CD4-positive, alpha-beta T cell treated with Interleukin-17A for 1 hour (primary cell): Measurements from ENCODE around the gene PPP2R5A.
"Not testable (repeated sequence)": the region's sequence is repeated elsewhere in the genome, so short reads cannot be mapped to it uniquely, and the experiment has no call there.

Experiments used
- DNase-seq: peaks from one replicate; pipeline ENCODE4 v3.0.0-alpha.2; 2020

PPP2R5A gene

GRCh38 chr1:212302745-212303383 lies 17.7 kb downstream of the PPP2R5A start:
- no peak for DNase-seq

DNA sequence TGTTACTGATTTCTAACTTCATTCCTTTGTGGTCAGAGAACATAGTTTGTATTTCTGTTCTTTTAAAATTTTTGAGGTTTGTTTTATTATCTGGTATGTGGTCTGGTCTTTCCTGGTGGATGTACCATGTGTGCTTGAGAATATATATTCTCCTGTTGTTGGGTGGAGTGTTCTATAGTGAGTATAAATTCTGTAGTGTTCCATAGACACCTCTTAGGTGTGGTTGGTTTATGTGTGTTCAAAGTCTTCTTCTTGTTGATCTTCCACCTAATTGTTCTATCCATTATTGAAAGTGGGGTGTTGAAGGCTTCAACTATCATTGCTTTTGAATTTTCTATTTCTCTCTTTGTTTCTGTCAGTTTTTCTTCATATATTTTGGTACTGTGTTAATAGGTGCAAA lies 20.1 kb downstream of the PPP2R5A start:
- no peak for DNase-seq

- DNase-seq = not testable (repeated sequence)
Observed at GRCh38 chr1:212305984-212306452, 20.8 kb downstream of the PPP2R5A start.

DNA sequence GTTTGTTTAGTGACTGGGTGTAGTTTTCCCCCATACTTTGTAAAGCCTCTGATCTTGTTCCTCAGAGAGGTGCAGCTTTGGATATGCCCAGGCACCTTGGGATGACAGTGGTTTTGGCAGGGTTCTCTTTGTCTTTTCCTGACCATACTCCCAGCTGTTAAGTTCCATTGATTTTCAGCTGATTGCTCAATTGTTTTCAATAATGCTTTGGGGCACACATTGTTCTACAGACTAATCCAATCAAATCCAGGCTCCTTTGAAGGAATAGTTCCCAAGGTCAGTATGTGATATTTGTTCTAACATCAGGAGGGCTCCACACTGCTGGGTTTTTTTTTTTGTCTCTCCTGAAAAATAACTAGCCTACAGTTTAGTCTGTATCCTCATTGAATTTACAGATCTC lies 24.8 kb downstream of the PPP2R5A start:
- DNase-seq = no peak

DNA sequence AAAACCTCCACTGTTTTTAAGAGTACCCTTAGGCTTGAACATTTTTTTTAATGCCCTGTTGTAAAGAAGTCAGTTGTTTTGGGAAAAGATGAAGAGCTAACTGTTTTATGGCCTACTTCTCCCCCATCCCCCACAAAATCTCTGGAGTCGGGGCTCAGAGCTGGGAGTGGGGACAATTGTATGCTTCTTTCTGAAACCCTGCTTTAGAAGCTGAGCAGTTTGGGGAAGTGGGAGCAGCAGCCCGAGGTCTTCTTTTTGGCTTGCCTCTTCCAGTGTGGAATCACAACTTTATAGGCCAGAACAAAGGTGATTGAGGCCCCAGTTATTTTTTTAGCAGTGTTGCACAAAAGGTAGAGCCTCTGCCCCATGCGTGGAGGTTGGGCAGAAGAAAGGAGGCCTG lies 25.2 kb downstream of the PPP2R5A start:
- DNase-seq = no peak

DNA sequence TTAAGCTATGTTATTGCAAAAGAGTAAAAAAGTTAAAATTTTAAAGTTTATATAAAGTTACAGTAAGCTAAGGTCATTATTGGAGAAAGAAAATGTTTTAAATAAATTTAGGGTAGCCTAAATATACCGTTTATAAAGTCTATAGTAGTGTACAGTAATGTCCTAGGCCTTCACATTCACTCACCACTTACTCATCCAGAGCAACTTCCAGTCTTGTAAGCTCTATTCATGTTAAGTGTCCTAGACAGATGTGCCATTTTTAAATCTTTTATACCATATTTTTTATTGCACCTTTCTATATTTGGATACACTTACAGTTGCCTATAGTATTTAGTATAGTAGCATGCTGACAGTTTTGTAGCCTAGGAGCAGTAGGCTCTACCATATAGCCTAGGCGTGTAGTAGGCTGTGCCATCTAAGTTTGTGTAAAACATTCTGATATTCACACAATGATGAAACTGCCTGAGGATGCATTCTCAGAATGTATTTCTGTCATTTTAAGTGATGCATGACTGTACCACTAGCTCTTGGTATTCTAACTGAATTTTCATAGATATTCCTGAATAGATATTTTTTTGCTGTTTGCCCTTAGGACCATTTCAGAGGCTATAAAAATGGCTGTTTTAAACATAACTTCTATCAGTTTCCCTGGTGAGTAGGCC lies 26.8 kb downstream of the PPP2R5A start:
- DNase-seq = no peak

GRCh38 chr1:212313616-212314015 lies 28.4 kb downstream of the PPP2R5A start:
- no peak for DNase-seq

DNA sequence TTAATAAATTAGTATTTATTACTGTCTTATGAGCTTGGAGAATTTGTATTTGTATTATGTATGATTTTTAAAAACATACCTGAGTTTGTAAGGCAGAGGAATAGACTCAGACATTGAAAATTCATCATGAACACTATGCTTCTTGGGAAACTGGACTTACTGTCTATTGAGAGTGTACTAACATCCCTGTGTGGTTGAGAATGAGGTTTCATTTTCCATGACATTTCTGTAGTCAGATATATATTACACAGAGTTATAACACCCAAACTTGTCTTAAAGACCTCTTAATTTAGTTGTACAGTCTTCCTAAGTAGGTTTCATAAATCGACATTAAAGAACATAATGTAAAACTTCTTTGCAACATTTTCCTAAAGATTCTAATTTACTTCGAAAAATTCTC lies 30.0 kb downstream of the PPP2R5A start:
- DNase-seq = no peak

- peak; percentile 33 for DNase-seq
Observed at GRCh38 chr1:212315907-212316306, 30.7 kb downstream of the PPP2R5A start.

GRCh38 chr1:212317916-212318315 lies 32.7 kb downstream of the PPP2R5A start:
- DNase-seq = no peak

DNA sequence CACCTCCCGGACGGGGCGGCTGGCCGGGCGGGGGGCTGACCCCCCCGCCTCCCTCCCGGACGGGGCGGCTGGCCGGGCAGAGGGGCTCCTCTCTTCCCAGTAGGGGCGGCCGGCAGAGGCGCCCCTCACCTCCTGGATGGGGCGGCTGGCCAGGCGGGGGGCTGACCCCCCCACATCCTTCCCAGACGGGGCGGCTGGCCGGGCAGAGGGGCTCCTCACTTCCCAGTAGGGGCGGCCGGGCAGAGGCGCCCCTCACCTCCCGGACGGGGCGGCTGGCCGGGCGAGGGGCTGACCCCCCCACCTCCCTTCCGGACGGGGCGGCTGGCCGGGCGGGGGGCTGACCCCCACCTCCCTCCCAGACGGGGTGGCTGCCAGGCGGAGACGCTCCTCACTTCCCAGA lies 35.8 kb downstream of the PPP2R5A start:
- not testable (repeated sequence) for DNase-seq

GRCh38 chr1:212323066-212323465 lies 37.9 kb downstream of the PPP2R5A start:
- no peak for DNase-seq

- DNase-seq = no peak
Observed at GRCh38 chr1:212326541-212326940, 41.3 kb downstream of the PPP2R5A start.

DNA sequence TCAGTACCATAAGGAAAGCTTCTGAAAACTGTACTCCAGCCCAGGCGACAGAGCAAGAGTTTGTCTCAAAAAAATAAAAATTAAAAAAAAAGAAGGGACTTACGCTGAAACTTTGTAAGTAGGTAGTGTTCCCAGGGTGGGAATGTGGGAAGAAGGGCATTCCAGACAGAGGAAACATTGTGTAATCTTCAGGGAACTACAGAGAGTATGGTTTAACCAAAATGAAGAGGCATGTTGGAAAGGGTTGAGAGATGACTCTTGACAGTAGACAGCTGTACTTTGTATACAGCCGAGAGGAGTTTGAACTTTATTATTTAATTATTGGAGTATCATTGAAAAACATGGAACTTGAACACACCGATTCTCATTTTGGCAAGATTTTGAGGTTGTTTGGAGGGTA lies 43.0 kb downstream of the PPP2R5A start:
- DNase-seq = no peak

- DNase-seq = no peak
Observed at GRCh38 chr1:212329105-212329504, 43.9 kb downstream of the PPP2R5A start.

- no peak for DNase-seq
Observed at GRCh38 chr1:212341090-212341489, 55.9 kb downstream of the PPP2R5A start.

DNA sequence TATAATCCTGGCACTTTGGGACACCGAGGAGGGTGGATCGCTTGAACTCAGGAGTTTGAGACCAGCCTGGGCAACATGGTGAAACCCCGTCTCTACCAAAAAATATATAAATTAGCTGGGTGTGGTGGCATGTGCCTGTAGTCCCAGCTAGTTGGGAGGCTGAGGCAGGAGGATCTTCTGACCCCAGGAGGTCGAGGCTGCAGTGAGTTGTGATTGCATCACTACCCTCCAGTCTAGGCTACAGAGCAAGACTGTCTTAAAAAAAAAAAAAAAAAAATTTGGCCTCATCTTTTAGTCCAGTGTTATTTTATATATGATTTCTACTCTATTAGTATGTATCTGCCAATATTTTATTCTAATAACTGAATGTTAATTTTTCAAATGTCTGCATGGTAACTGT lies 59.7 kb downstream of the PPP2R5A start:
- no peak for DNase-seq

DNA sequence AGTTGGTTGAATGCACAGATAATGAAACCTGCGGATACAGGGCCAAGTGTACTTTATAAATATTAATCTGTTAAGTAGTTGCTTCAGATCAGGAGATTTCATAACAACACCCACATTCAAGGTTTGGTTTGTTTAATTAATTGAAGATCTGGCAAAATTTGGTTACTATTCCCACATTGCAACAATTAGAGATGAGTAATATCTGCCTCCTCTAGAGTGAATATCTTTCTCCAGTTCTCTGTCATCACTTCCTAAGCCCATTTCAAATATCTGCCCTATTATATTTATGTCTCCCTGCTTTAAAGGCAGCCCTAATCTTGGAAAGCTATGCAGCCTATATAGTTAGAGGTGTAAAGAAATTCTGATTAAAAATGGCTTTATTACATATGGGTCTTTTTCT lies 61.4 kb downstream of the PPP2R5A start:
- DNase-seq = no peak

DNA sequence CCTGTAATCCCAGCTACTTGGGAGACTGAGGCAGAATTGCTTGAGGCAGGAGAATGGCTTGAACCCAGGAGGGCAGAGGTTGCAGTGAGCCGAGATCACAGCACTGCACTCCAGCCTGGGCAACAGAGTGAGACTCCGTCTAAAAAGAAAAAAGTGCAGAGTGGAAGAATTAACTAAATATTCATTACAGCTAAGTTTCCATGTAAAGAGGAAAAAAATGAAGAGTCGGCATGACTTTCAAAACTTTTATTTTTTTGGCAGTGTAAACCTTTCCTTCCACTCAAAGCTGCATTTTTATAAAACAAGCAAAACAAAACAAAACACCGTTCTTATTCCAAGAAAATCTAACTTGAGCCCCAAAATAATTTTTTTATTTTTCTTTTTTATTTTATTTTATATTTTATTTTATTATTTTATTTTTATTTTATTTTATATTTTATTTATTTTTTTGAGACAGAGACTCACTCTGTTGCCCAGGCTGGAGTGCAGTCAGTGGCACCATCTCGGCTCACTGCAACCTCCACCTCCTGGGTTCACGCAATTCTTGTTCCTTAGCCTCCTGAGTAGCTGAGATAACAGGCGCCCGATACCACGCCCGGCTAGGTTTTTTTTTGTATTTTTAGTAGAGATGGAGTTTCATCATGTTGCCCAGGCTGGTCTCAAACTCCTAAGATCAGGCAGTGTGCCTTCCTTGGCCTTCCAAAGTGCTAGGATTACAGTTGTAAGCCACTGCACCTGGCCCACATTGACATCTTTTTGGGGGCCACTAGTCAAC lies 66.6 kb downstream of the PPP2R5A start:
- no peak for DNase-seq

DNA sequence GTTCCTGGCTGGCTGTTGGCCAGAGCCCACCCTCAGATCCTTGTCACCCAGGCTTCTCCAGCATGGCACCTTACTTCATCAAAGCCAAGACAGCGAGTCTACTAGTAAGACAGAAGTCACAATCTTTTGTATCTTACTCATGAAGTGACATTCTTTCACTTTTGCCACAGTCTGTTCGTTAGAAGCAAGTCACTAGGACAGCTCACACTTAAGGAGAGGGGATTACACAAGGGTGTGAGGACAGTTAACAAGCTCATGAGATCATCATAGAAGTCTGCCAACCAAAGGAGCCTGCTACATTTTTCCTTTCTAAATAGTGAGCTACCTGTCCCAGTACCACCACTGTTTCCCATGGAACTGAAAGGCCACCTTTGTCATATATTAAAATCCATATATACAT lies 68.0 kb downstream of the PPP2R5A start:
- no peak for DNase-seq

DNA sequence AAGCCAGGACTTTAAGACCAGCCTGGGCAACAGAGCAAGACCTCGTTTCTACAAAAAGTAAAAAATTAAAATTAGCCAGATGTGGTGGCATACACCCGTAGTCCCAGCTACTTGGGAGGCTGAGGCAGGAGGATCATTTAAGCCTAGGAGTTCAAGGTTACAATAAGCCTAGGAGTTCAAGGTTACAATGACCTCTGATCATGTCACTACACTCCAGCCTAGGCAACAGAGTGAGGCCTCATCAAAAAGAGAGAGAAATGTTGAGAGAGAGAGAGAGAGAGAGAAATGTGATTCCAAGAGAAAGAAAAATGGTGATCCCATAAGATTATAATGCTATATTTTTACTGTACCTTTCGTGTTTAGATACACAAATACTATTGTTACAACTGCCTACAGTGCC lies 69.3 kb downstream of the PPP2R5A start:
- no peak for DNase-seq

GRCh38 chr1:212355230-212355969 lies 70.2 kb downstream of the PPP2R5A start:
- DNase-seq = no peak

DNA sequence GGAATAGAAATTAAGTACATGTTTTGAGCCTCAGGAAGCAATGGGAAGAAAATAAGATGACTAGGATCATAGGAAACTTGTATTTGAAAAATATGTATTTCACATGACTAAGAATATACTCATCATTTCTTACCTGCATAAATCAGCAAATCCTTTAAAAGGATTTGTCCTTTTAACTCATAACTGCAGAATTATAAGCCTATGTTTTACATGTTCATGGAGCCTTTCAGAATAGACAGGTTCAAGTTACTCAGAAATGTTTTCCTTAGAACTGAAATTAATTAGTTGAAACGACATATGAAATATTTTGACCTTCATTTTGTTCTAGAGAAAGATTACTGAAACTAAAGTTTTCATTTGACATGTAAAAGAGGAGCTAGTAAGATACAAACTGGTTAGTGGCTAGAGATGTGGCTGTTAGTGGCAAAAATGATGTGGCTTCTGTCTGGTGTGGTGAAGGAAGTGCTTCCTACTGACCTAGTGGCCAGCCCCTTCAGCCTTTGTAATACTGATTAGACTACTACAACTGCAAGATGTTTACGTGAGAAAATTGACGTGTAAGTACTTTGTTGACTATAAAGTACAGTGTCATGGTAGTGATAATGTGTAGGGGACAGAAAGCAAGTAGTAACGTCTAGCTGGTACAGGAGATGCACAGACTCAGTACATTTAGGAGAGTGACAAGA lies 74.7 kb downstream of the PPP2R5A start:
- DNase-seq = no peak
